Upper lobe of left lung (tissue), 6 donors: ENCODE measurements around the gene GLIS1. TPM values are rescaled to one million over a fixed set of nuclear protein-coding genes. Genes with fewer than 3 reads are reported as not detected.

ENCODE experiments used
- ATAC-seq, 2 donors: fragments of 200-7000 bp; cut with Tn5 transposase; one replicate each; pipeline ENCODE4 v1.9.1; 2022; ENCODE audit warnings: mild to moderate bottlenecking in 2 of 2, moderate library complexity in 2 of 2; ENCODE audit not compliant: low FRiP score in 2 of 2
- DNase-seq, 2 donors: peaks; one replicate each; pipeline ENCODE4 v3.0.0-alpha.2; 2019 to 2020
- H3K27ac ChIP-seq, 4 donors: fragments of 200-600 bp; sonication (generic); one replicate each; pipeline ENCODE4 v1.5.1; 2016 to 2019
- H3K27me3 ChIP-seq, 4 donors: fragments of 200-600 bp; sonication (generic); one replicate each; pipeline ENCODE4 v1.5.1; 2017 to 2019
- H3K36me3 ChIP-seq, 4 donors: fragments of 200-600 bp; sonication (generic); one replicate each; pipeline ENCODE4 v1.5.1; 2016 to 2019
- H3K4me1 ChIP-seq, 4 donors: fragments of 200-600 bp; sonication (generic); one replicate each; pipeline ENCODE4 v1.5.1; 2018 to 2019
- H3K4me3 ChIP-seq, 4 donors: fragments of 200-600 bp; sonication (generic); one replicate each; pipeline ENCODE4 v1.5.1; 2017 to 2019; ENCODE audit warnings: mild to moderate bottlenecking in 2 of 4, moderate library complexity in 1 of 4
- H3K9me3 ChIP-seq, 4 donors: fragments of 200-600 bp; sonication (generic); one replicate each; pipeline ENCODE4 v1.5.1; 2018 to 2019
- CTCF ChIP-seq, 6 experiments: fragments of 450-650 bp in 4 of 6; fragments of 200-600 bp in 2 of 6; sonication (generic) in 2 of 6; IDR thresholded peaks; one replicate each; pipeline ENCODE4 v1.5.1; 2016 to 2019; ENCODE audit warnings: antibody characterized with exemption in 6 of 6
- EP300 ChIP-seq, 4 donors: sonication (generic); formaldehyde crosslinking; IDR thresholded peaks; one replicate each; pipeline ENCODE4 v1.5.1; 2017; ENCODE audit warnings: antibody characterized with exemption in 4 of 4, control low read depth in 2 of 4
- POLR2A ChIP-seq, 4 donors: fragments of 450-650 bp; IDR thresholded peaks; one replicate each; pipeline ENCODE4 v1.5.1; 2016 to 2017; ENCODE audit warnings: antibody characterized with exemption in 4 of 4, mild to moderate bottlenecking in 2 of 4
- POLR2AphosphoS5 ChIP-seq, 2 donors: sonication (generic); formaldehyde crosslinking; IDR thresholded peaks; one replicate each; pipeline ENCODE4 v1.5.1; 2017; ENCODE audit warnings: antibody characterized with exemption in 2 of 2
- WGBS, 2 donors: methylation state at CpG; one replicate each; pipeline ENCODE4 v1.1.5; 2017 to 2018; 5-methylcytosine and 5-hydroxymethylcytosine counted together
- total RNA-seq, 6 donors: library from RNA; depleted of rRNA in 4 of 6; stranded (reverse); fragments of >200 nt in 4 of 6; gene quantifications; one replicate each; pipeline versions ENCODE4 v1.1.0 to v1.2.1, GENCODE V29; 2016 to 2021
- donor health status: DM: no; HTN: no; CAD: no; lungs with moderate emphysema.
- donor health status: DM: no; HTN: yes; CAD: no; lungs with severe emphysema.

Gene GLIS1
- total RNA-seq, 6 donors from 2014 or later = 0.26 to 1.0 TPM; not detected in 4

DNA sequence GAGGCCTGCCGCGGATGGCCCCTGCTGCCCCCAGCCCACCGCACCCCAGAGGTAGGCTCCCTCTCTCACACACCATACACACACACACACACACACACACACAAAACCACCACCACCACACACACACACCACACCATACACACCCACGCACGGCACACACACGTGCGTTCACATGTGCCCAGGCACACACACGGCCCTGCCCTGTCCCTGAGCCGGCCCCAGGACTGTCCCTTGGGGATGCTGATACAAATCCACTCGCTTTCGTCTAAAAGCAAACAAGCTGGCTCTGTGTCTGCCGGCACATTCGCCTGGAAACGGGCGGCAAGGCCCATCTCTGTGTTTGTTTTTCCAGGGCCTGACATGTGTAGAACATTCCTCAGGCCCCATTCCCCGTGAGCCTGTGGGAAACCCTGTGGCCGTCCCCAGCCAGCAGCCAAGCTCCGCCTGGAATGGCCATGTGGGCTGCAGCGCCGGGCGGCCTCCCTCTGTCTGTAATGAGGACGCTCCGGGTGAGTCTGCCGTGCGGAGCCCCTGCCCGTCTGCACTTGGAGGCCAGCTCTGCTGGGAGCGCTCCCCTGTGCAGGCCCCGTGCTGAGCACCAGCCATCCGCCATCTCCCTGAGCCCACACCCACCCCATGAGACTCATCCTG is 212.4 kb downstream of the GLIS1 start:
- H3K27ac ChIP-seq = no peak overlapping the region
- DNase-seq = peak; percentile 30 to 86

GRCh38 chr1:53525595-53525994 is 213.4 kb downstream of the GLIS1 start:
- Histone ChIP-seq H3K4me3 (no peak overlapping the region), H3K27ac (no peak overlapping the region), H3K9me3 (no peaks in the 10 kb centered on the region), H3K27me3 (no peaks in the 10 kb centered on the region), H3K36me3 (no peaks in the 10 kb centered on the region), H3K4me1 (peaks cover 0 to 24% (median 11%) of the 10 kb centered on the region in 4 donors)
- no peak for DNase-seq
- 77 to 85% methylated on average over 10 to 11 of the region's 11 CpGs for WGBS, 2 donors
- TF ChIP-seq POLR2AphosphoS5 (IDR thresholded peaks at IDR 0.05) = no peak
- no peak for TF ChIP-seq EP300 (IDR thresholded peaks at IDR 0.05)
- TF ChIP-seq POLR2A (IDR thresholded peaks at IDR 0.05) = no peak
- TF ChIP-seq CTCF (IDR thresholded peaks at IDR 0.05) = no peak
- no peak for ATAC-seq

More for the DNA sequence above, 212.4 kb downstream of the GLIS1 start:
- Histone ChIP-seq H3K9me3 (no peaks in the 10 kb centered on the region), H3K27me3 (no peaks in the 10 kb centered on the region), H3K36me3 (no peaks in the 10 kb centered on the region), H3K4me3 (no peak overlapping the region), H3K4me1 (peaks cover 0 to 26% (median 11%) of the 10 kb centered on the region in 4 donors)
- 51 to 67% methylated on average over 19 to 29 of the region's 29 CpGs for WGBS, 2 donors
- TF ChIP-seq EP300 (IDR thresholded peaks at IDR 0.05) (no peak), POLR2A (IDR thresholded peaks at IDR 0.05) (no peak), CTCF (IDR thresholded peaks at IDR 0.05) (no peak), POLR2AphosphoS5 (IDR thresholded peaks at IDR 0.05) (no peak)
- ATAC-seq = peak; percentile 56 to 61

DNA sequence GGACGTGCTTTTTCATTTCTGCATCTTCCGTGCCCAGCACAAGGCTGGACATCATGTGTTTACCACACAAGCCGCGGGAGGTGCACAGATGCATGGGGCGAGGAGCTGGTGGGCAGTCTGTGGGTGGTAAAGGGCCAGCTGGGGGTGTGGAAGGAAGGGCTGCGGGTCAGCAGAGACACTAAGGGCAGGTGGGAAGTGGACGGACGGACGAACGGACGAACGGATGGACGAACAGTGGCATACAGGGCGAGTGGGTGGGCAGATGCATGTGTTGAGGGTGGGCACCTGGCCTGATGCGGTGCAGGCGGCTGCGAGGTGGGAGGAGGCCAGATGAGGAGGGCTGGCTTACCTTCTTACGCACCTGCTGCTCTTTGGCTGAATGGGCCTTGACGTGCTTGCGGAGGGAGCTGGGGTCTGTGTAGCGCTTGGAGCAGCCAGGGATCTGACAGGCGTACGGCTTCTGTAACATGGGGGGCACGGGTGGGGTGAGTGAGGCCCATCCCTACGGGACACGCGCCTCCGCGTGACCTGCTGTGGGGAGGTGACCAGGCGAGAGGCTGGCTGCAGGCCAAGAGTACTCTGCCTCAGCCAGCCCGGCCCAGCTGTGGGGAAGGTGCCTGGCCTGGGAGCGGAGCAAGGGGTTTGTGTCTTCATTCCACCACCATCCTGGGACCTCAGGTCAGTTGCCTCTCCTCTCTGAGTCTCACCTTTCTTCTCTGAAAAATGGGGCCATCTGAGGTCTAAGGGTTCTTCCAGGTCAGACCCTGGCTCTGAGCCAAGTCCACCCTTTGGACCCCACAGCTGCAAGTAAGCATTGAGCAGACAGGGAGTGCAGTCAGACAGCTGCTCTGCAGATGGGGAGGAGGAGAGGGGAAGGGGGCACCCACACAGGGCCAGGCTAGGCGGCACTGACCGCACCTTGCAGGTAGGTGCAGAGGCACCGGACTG is 214.3 kb downstream of the GLIS1 start:
- no peak for ATAC-seq
- no peaks in the 10 kb centered on the region for H3K36me3 ChIP-seq
- H3K4me1 ChIP-seq = peaks cover 0 to 17% (median 11%) of the 10 kb centered on the region in 4 donors
- TF ChIP-seq CTCF (IDR thresholded peaks at IDR 0.05) = no peak
- TF ChIP-seq POLR2A (IDR thresholded peaks at IDR 0.05) = no peak
- TF ChIP-seq EP300 (IDR thresholded peaks at IDR 0.05) = no peak
- no peak for TF ChIP-seq POLR2AphosphoS5 (IDR thresholded peaks at IDR 0.05)
- no peaks in the 10 kb centered on the region for H3K27me3 ChIP-seq
- no peaks in the 10 kb centered on the region for H3K9me3 ChIP-seq
- H3K4me3 ChIP-seq = no peak overlapping the region
- no peak for DNase-seq
- H3K27ac ChIP-seq = no peak overlapping the region
- WGBS, 2 donors = 74 to 84% methylated on average over 24 to 33 of the region's 35 CpGs

DNA sequence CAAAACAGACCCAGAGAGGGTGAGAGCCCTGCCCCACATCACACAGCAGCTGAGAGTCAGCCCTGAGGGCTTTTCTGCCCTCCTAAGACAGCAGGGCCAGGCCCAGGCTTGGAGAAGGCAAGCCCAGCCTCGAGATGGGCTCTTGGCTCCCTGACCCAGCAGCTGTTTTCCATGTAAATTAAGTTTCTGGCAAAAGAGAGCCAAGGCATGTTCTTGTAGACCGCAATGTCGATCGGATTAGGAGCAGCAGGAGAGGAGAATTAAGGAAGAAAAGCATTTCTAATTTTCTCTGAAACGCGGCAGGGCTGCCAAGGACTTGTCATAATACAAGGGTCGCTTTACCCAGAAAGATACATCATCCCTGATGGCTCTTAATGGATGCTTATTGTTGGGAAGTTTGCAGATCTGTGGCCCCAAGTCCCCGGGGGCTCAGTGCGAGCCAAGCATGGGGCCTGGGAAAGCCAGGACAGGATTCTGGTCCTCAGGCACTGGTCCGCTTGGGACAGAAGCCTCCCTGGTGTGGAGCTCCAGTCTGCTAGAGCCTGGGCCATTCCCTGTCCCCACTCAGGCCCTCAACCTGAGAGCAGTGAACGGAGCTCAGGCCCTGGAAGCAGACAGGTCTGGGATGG is 216.9 kb downstream of the GLIS1 start:
- no peak overlapping the region for H3K4me3 ChIP-seq
- H3K36me3 ChIP-seq = no peaks in the 10 kb centered on the region
- no peak for TF ChIP-seq CTCF (IDR thresholded peaks at IDR 0.05)
- TF ChIP-seq POLR2AphosphoS5 (IDR thresholded peaks at IDR 0.05) = no peak
- no peak for TF ChIP-seq EP300 (IDR thresholded peaks at IDR 0.05)
- TF ChIP-seq POLR2A (IDR thresholded peaks at IDR 0.05) = no peak
- no peak overlapping the region for H3K27ac ChIP-seq
- peaks cover 0 to 14% (median 11%) of the 10 kb centered on the region in 4 donors for H3K4me1 ChIP-seq
- no peaks in the 10 kb centered on the region for H3K9me3 ChIP-seq
- no peak for DNase-seq
- WGBS, 2 donors = 76 to 81% methylated on average over 8 to 11 of the region's 11 CpGs
- H3K27me3 ChIP-seq = no peaks in the 10 kb centered on the region
- no peak for ATAC-seq
